ENCODE results near the gene MMP15. TPM values are rescaled to one million over a fixed set of nuclear protein-coding genes. Genes with fewer than 3 reads are reported as not detected.

The MMP15 gene
- total and polyA plus RNA-seq, 2 of the 4 experiments (the other 2 are of a cell fraction): 0.18 to 0.56 TPM

- 56% methylated on average over 6 of the region's 13 CpGs; no CpG with 5 or more reads in 1 of the 2 experiments for WGBS, 2 experiments (ENCODE audit: extremely low coverage in 2 of 2, insufficient read length in 1 of 2)
- no peak overlapping the region for H3K14ac ChIP-seq (replicated peaks; ENCODE audit: low read depth, low read length)
- BruUV-seq (replicated peaks): no TSS peak
Measured at GRCh38 chr16:58048494-58049231, 23.1 kb downstream of the MMP15 start.

More at GRCh38 chr16:58048494-58049231, 23.1 kb downstream of the MMP15 start:
- dilution Hi-C loops (cut with HindIII; ENCODE audit: low sequenced_read_pairs, unreplicated experiment): no loop called here
- no peak overlapping the region for H2AK9ac ChIP-seq (replicated peaks; ENCODE audit: low read depth, low read length, poor library complexity)
- no peak overlapping the region for H3K23ac ChIP-seq (ENCODE audit: low read depth, low read length)
- no peak overlapping the region for H3K18ac ChIP-seq (ENCODE audit: low read depth, low read length)
- H4K20me1 ChIP-seq (ENCODE audit: insufficient read depth, low read length): no peaks in the 10 kb centered on the region
- H3K27ac ChIP-seq (ENCODE audit: insufficient read depth, low read length): no peak overlapping the region
- no peak overlapping the region for H4K91ac ChIP-seq (ENCODE audit: insufficient read depth, low read depth, low read length)
- POLR2A ChIA-PET (ENCODE audit: unreplicated experiment): no interaction called here
- H3K56ac ChIP-seq (ENCODE audit: extremely low read depth, insufficient read depth, low read length): no peak overlapping the region
- H3K79me1 ChIP-seq (ENCODE audit: low read depth in 1 of 2, low read length in 2 of 2): no peaks in the 10 kb centered on the region
- no peak overlapping the region for H4K5ac ChIP-seq (ENCODE audit: low read depth, low read length)
- H2AFZ ChIP-seq (replicated peaks; ENCODE audit: low read length, poor library complexity): peak overlapping the region; percentile 18
- H3K9me1 ChIP-seq (ENCODE audit: insufficient read depth, low read length): no peaks in the 10 kb centered on the region
- H2AK5ac ChIP-seq (ENCODE audit: low read depth, low read length): no peak overlapping the region
- H3K27me3 ChIP-seq (ENCODE audit: control insufficient read depth, insufficient read depth, low read length): peaks cover 12% of the 10 kb centered on the region
- no peak overlapping the region for H3K9ac ChIP-seq (ENCODE audit: low read depth, low read length)
- intact Hi-C loops (cut with micrococcal nuclease): no loop called here
- H3K9me3 ChIP-seq (ENCODE audit: control insufficient read depth, insufficient read depth, low read length): no peaks in the 10 kb centered on the region
- H2BK20ac ChIP-seq (ENCODE audit: low read depth, low read length): no peak overlapping the region
- no peaks in the 10 kb centered on the region for H3K36me3 ChIP-seq (ENCODE audit: control insufficient read depth, insufficient read depth, low read length)
- H3K4ac ChIP-seq (ENCODE audit: low read depth, low read length): no peak overlapping the region
- CTCF ChIA-PET: interaction anchor here (1.3 kb wide), 1 partner anchor 16 kb away, joined by 3 read pairs; no protein-coding TSS in a partner anchor
- ATAC-seq (ENCODE audit: low read depth) (no peak), DNase-seq (no peak)
- in situ Hi-C loops (cut with MboI; ENCODE audit: low sequenced_read_pairs): no loop called here
- H4K8ac ChIP-seq (ENCODE audit: low read depth in 2 of 2, low read length in 2 of 2): no peak overlapping the region
- no peak overlapping the region for H3K4me2 ChIP-seq (ENCODE audit: low read depth, low read length)
- no peaks in the 10 kb centered on the region for H3K4me1 ChIP-seq (ENCODE audit: control insufficient read depth, insufficient read depth, low read length)
- H3K4me3 ChIP-seq (ENCODE audit: insufficient read depth, low read depth, low read length): no peak overlapping the region
- H2BK5ac ChIP-seq (ENCODE audit: low read depth, low read length, poor library complexity, severe bottlenecking): no peak overlapping the region
- no peak overlapping the region for H2BK15ac ChIP-seq (ENCODE audit: low read depth, low read length)
- H2BK120ac ChIP-seq (ENCODE audit: low read depth, low read length): no peak overlapping the region
- TF ChIP-seq POLR2A (IDR thresholded peaks at IDR 0.05; ENCODE audit: low read depth, low read length) (no peak), CHD1 (IDR thresholded peaks at IDR 0.05; ENCODE audit: low read depth, low read length) (no peak), RCOR1 (IDR thresholded peaks at IDR 0.05; ENCODE audit: insufficient replicate concordance, low read length) (no peak), NFE2L2 (IDR thresholded peaks at IDR 0.05; ENCODE audit: low read depth, low read length) (no peak)
- TF ChIP-seq, protein P1, sequence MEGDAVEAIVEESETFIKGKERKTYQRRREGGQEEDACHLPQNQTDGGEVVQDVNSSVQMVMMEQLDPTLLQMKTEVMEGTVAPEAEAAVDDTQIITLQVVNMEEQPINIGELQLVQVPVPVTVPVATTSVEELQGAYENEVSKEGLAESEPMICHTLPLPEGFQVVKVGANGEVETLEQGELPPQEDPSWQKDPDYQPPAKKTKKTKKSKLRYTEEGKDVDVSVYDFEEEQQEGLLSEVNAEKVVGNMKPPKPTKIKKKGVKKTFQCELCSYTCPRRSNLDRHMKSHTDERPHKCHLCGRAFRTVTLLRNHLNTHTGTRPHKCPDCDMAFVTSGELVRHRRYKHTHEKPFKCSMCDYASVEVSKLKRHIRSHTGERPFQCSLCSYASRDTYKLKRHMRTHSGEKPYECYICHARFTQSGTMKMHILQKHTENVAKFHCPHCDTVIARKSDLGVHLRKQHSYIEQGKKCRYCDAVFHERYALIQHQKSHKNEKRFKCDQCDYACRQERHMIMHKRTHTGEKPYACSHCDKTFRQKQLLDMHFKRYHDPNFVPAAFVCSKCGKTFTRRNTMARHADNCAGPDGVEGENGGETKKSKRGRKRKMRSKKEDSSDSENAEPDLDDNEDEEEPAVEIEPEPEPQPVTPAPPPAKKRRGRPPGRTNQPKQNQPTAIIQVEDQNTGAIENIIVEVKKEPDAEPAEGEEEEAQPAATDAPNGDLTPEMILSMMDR (conservative IDR thresholded peaks at IDR 0.05; ENCODE audit: low read depth, low read length): no peak

All from IMR-90 (cell line).